ENCODE measurements around the gene KCNG2. TPM values are rescaled to one million over a fixed set of nuclear protein-coding genes. Genes with fewer than 3 reads are reported as not detected.

KCNG2 gene
- polyA plus RNA-seq, 1 of the 3 experiments (the other 2 are of a cell fraction) = not detected

DNA sequence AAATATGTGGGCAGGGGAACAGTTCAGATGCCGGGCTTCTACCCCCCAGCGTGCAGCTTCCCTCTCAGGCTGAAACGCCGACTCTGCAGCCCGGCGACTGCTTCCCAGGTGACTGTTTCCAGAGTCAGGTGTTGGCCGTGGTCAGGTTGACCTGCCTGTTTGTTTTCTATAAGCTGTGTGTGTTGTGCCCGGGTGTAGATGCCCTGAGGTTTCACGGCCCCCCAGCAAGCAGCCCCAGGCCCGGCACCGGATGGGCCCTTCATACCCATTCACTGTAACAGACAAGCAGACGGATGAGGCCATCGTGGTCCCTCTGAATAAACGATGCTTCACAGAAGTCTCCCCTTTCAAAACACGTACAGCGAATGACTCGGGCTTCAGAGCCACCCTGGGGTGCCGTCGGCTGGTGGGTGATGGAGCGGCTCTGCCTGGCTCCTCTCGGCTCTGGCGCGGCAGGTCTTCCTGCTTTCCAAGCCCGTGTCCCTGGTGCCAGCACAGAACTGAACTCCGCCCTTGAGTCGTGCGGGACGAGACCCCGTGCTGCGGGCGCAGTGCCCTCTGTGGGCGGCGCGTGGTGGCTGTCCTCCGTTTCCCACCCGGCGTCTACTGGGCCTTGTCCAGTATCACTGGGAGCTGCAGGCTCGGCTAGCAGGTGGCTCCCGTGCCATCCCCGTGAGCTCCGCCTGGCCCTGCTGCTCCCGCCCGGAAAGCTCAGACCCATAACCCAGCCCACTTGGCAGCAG lies 15.0 kb upstream of the KCNG2 start:
- no peaks in the 10 kb centered on the region for H3K4me1 ChIP-seq (ENCODE audit: control insufficient read depth in 1 of 2, insufficient read depth in 2 of 2, low read depth in 1 of 2, low read length in 1 of 2)
- H3K79me2 ChIP-seq (ENCODE audit: insufficient read depth) = no peaks in the 10 kb centered on the region
- H3K9ac ChIP-seq = no peak overlapping the region
- H4K20me1 ChIP-seq (ENCODE audit: insufficient read depth) = no peaks in the 10 kb centered on the region
- H2AFZ ChIP-seq (ENCODE audit: low read depth) = no peak overlapping the region
- H3F3A ChIP-seq (replicated peaks; ENCODE audit: insufficient read depth) = no peaks in the 10 kb centered on the region
- H3K4me2 ChIP-seq = no peak overlapping the region
- H3K9me2 ChIP-seq = no peaks in the 10 kb centered on the region
- peaks cover 93% of the 10 kb centered on the region for H3K27me3 ChIP-seq (ENCODE audit: insufficient read depth)
- no peak for DNase-seq
- ChIA-PET CTCF (no interaction called here), POLR2A (no interaction called here)
- WGBS (ENCODE audit: low lambda C conversion rate) = 41% methylated on average over 14 of the region's 43 CpGs
- no peak overlapping the region for H3K27ac ChIP-seq (ENCODE audit: low read depth in 2 of 2, low read length in 1 of 2)
- no peaks in the 10 kb centered on the region for H3K36me3 ChIP-seq (replicated peaks in 1 of 2; ENCODE audit: control insufficient read depth in 1 of 2, insufficient read depth in 2 of 2, low read length in 1 of 2)
- TF ChIP-seq FOXJ3 (CRISPR knock-in tag; IDR thresholded peaks at IDR 0.05) (no peak), TAF1 (IDR thresholded peaks at IDR 0.05; ENCODE audit: borderline replicate concordance, low read depth, low read length) (no peak), CHD2 (IDR thresholded peaks at IDR 0.05; ENCODE audit: low read length, partially characterized antibody) (no peak), MXI1 (IDR thresholded peaks at IDR 0.05; ENCODE audit: low read depth, low read length) (no peak), EZH2phosphoT487 (IDR thresholded peaks at IDR 0.05; ENCODE audit: borderline replicate concordance, low read depth) (no peak), FOSL2 (IDR thresholded peaks at IDR 0.05; ENCODE audit: borderline replicate concordance, low read depth) (no peak), CTCF (IDR thresholded peaks at IDR 0.05) (no peak), SMC3 (IDR thresholded peaks at IDR 0.05; ENCODE audit: low read depth, low read length) (no peak), NFIC (IDR thresholded peaks at IDR 0.05; ENCODE audit: borderline replicate concordance) (no peak), RFX5 (IDR thresholded peaks at IDR 0.05; ENCODE audit: low read length) (no peak), EP300 (IDR thresholded peaks at IDR 0.05; ENCODE audit: borderline replicate concordance in 1 of 2, low read depth in 1 of 2, low read length in 1 of 2) (no peak), TEAD4 (IDR thresholded peaks at IDR 0.05; ENCODE audit: borderline replicate concordance, insufficient read depth) (no peak), GATA2 (CRISPR knock-in tag; IDR thresholded peaks at IDR 0.05) (no peak), ELF1 (IDR thresholded peaks at IDR 0.05) (no peak)
- TF ChIP-seq, protein P1, sequence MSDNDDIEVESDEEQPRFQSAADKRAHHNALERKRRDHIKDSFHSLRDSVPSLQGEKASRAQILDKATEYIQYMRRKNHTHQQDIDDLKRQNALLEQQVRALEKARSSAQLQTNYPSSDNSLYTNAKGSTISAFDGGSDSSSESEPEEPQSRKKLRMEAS (IDR thresholded peaks at IDR 0.05; ENCODE audit: low read depth) = no peak
- TF ChIP-seq, protein P2, sequence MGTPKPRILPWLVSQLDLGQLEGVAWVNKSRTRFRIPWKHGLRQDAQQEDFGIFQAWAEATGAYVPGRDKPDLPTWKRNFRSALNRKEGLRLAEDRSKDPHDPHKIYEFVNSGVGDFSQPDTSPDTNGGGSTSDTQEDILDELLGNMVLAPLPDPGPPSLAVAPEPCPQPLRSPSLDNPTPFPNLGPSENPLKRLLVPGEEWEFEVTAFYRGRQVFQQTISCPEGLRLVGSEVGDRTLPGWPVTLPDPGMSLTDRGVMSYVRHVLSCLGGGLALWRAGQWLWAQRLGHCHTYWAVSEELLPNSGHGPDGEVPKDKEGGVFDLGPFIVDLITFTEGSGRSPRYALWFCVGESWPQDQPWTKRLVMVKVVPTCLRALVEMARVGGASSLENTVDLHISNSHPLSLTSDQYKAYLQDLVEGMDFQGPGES (IDR thresholded peaks at IDR 0.05; ENCODE audit: low read depth, low read length) = no peak
- TF ChIP-seq, protein P3, sequence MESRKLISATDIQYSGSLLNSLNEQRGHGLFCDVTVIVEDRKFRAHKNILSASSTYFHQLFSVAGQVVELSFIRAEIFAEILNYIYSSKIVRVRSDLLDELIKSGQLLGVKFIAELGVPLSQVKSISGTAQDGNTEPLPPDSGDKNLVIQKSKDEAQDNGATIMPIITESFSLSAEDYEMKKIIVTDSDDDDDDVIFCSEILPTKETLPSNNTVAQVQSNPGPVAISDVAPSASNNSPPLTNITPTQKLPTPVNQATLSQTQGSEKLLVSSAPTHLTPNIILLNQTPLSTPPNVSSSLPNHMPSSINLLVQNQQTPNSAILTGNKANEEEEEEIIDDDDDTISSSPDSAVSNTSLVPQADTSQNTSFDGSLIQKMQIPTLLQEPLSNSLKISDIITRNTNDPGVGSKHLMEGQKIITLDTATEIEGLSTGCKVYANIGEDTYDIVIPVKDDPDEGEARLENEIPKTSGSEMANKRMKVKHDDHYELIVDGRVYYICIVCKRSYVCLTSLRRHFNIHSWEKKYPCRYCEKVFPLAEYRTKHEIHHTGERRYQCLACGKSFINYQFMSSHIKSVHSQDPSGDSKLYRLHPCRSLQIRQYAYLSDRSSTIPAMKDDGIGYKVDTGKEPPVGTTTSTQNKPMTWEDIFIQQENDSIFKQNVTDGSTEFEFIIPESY (IDR thresholded peaks at IDR 0.05; ENCODE audit: borderline replicate concordance, low read depth) = no peak
- no peaks in the 10 kb centered on the region for H3K9me3 ChIP-seq
- no peak overlapping the region for H3K4me3 ChIP-seq (ENCODE audit: low read depth in 2 of 2, low read length in 1 of 2)

Measured in SK-N-SH (cell line).